ENCODE data around the gene WDR33.

- no peak for TF ChIP-seq CTCF (IDR thresholded peaks at IDR 0.05; ENCODE audit: low read length)
- no peak for TF ChIP-seq EZH2 (IDR thresholded peaks at IDR 0.05; ENCODE audit: borderline replicate concordance, low read length)
These were observed 136.4 kb downstream of the WDR33 start for GRCh38 chr2:127674241-127675209.

All from OCI-LY1 (cell line).